HG03575 (cell line): Measurements from ENCODE around the gene TLR1.
A peak's percentile ranks its signal among the peaks of the same experiment; 100 is the strongest.
"Not testable (repeated sequence)": the region's sequence is repeated elsewhere in the genome, so short reads cannot be mapped to it uniquely, and the experiment has no call there.

Experiments
- ATAC-seq: cut with Tn5 transposase; IDR thresholded peaks from one replicate; pipeline ENCODE4 v1.9.1; 2021; ENCODE audit not compliant: unreplicated experiment, insufficient number of reproducible peaks, low FRiP score; ENCODE audit errors: extremely low read depth

TLR1 gene

GRCh38 chr4:38811297-38811696 is 6.7 kb upstream of the TLR1 start:
- ATAC-seq, result no peak

GRCh38 chr4:38807462-38807861 is 2.9 kb upstream of the TLR1 start:
- ATAC-seq, result not testable (repeated sequence)

- not testable (repeated sequence) for ATAC-seq
These were observed 1.7 kb upstream of the TLR1 start for GRCh38 chr4:38806251-38806650.

GRCh38 chr4:38805530-38806145 is 1.0 kb upstream of the TLR1 start:
- ATAC-seq, result no peak

GRCh38 chr4:38803833-38804653 is 548 bp downstream of the TLR1 start:
- ATAC-seq, result no peak

GRCh38 chr4:38802561-38803355 is 1.8 kb downstream of the TLR1 start:
- ATAC-seq, result no peak

GRCh38 chr4:38800961-38801450 is 3.6 kb downstream of the TLR1 start:
- no peak for ATAC-seq

- ATAC-seq, result no peak
These were observed 4.2 kb downstream of the TLR1 start for GRCh38 chr4:38800366-38800765.

GRCh38 chr4:38795087-38795486 is 9.5 kb downstream of the TLR1 start:
- no peak for ATAC-seq

GRCh38 chr4:38794051-38794450 is 10.5 kb downstream of the TLR1 start:
- ATAC-seq, result no peak

- ATAC-seq, result no peak
These were observed 13.6 kb downstream of the TLR1 start for GRCh38 chr4:38791010-38791409.

- no peak for ATAC-seq
These were observed 16.3 kb downstream of the TLR1 start for GRCh38 chr4:38788317-38788716.

GRCh38 chr4:38787693-38788092 is 16.9 kb downstream of the TLR1 start:
- ATAC-seq, result no peak

- ATAC-seq, result no peak
These were observed 18.6 kb downstream of the TLR1 start for GRCh38 chr4:38785901-38786402.

- no peak for ATAC-seq
These were observed 19.4 kb downstream of the TLR1 start for GRCh38 chr4:38785041-38785790.

GRCh38 chr4:38784141-38784540 is 20.4 kb downstream of the TLR1 start:
- ATAC-seq, result no peak

- ATAC-seq, result no peak
These were observed 21.5 kb downstream of the TLR1 start for GRCh38 chr4:38783109-38783460.

- ATAC-seq, result peak; percentile 58
These were observed 22.0 kb downstream of the TLR1 start, which contains the start of gene TLR10 for GRCh38 chr4:38782452-38783108. Gene TLR10, minus strand, starts transcription at chr4:38782990. Its CDS starts 7,400 bp downstream, at chr4:38775590.
